Mesenchymal stem cell (in vitro differentiated cells and primary cell): ENCODE results near the gene ATP2B3. TPM values are rescaled to one million over a fixed set of nuclear protein-coding genes. Genes with fewer than 3 reads are reported as not detected.

ENCODE experiments used
- DNase-seq: peaks from one replicate; pipeline ENCODE4 v3.0.0-alpha.2; 2013
- H2AFZ ChIP-seq: one replicate; pipeline ENCODE4 v1.6.1; 2013; ENCODE audit warnings: low read depth, mild to moderate bottlenecking, control low read depth, inconsistent platforms, low read length, moderate library complexity
- H2AK5ac ChIP-seq: 2 replicates; pipeline ENCODE4 v1.6.1; 2013; ENCODE audit warnings: low read length, moderate library complexity, mild to moderate bottlenecking, inconsistent platforms; ENCODE audit not compliant: severe bottlenecking
- H2BK120ac ChIP-seq: one replicate; pipeline ENCODE4 v1.6.1; 2013; ENCODE audit warnings: low read depth, mild to moderate bottlenecking, inconsistent platforms, low read length, moderate library complexity
- H2BK12ac ChIP-seq, 2 experiments: one replicate each; pipeline ENCODE4 v1.6.1; 2013; ENCODE audit warnings: inconsistent platforms in 2 of 2, low read length in 2 of 2, mild to moderate bottlenecking in 2 of 2, moderate library complexity in 2 of 2, control low read depth in 1 of 2
- H2BK15ac ChIP-seq: one replicate; pipeline ENCODE4 v1.6.1; 2013; ENCODE audit warnings: mild to moderate bottlenecking, low read depth, inconsistent platforms; ENCODE audit not compliant: poor library complexity, severe bottlenecking
- H2BK5ac ChIP-seq: 2 replicates; pipeline ENCODE4 v1.6.1; 2013; ENCODE audit warnings: low read depth, mild to moderate bottlenecking, low read length, control low read depth, inconsistent platforms; ENCODE audit not compliant: poor library complexity, severe bottlenecking
- H3K14ac ChIP-seq, 2 experiments: one replicate each; pipeline ENCODE4 v1.6.1; 2013; ENCODE audit warnings: inconsistent platforms in 2 of 2, low read length in 2 of 2, control low read depth in 1 of 2, mild to moderate bottlenecking in 1 of 2, moderate library complexity in 1 of 2
- H3K18ac ChIP-seq, 2 experiments: one replicate each; pipeline ENCODE4 v1.6.1; 2013; ENCODE audit warnings: inconsistent platforms in 2 of 2, low read length in 2 of 2, control low read depth in 1 of 2, low read depth in 1 of 2, mild to moderate bottlenecking in 1 of 2
- H3K23ac ChIP-seq, 2 experiments: one replicate each; pipeline ENCODE4 v1.6.1; 2013; ENCODE audit warnings: inconsistent platforms in 2 of 2, low read length in 2 of 2, mild to moderate bottlenecking in 2 of 2, moderate library complexity in 2 of 2, control low read depth in 1 of 2
- H3K27ac ChIP-seq: 2 replicates; pipeline ENCODE4 v1.5.1; 2013; ENCODE audit warnings: mild to moderate bottlenecking, moderate library complexity, low read length, control low read depth, inconsistent platforms; ENCODE audit not compliant: poor library complexity, severe bottlenecking
- H3K27me3 ChIP-seq, 2 experiments: 2 replicates each; pipeline versions ENCODE4 v1.6.1 to v1.7.0; 2013; ENCODE audit warnings: low read length in 2 of 2, mild to moderate bottlenecking in 2 of 2, moderate library complexity in 2 of 2, control low read depth in 1 of 2, inconsistent platforms in 1 of 2; ENCODE audit not compliant: control insufficient read depth in 1 of 2, insufficient read depth in 1 of 2
- H3K36me3 ChIP-seq, 2 experiments: 2 replicates each; pipeline versions ENCODE4 v1.6.1 to v1.7.0; 2013; ENCODE audit warnings: low read length in 2 of 2, control low read depth in 1 of 2, inconsistent platforms in 1 of 2, low read depth in 1 of 2, mild to moderate bottlenecking in 1 of 2; ENCODE audit not compliant: insufficient read depth in 2 of 2, control insufficient read depth in 1 of 2
- H3K4ac ChIP-seq, 2 experiments: one replicate each; pipeline ENCODE4 v1.6.1; 2013; ENCODE audit warnings: inconsistent platforms in 2 of 2, low read length in 2 of 2, mild to moderate bottlenecking in 2 of 2, moderate library complexity in 2 of 2, control low read depth in 1 of 2, low read depth in 1 of 2
- H3K4me1 ChIP-seq: 2 replicates; pipeline ENCODE4 v1.6.1; 2013; ENCODE audit warnings: low read depth, low read length, control low read depth; ENCODE audit not compliant: control insufficient read depth, insufficient read depth
- H3K4me2 ChIP-seq: 2 replicates; pipeline ENCODE4 v1.6.1; 2013; ENCODE audit warnings: low read length, mild to moderate bottlenecking, inconsistent platforms; ENCODE audit not compliant: poor library complexity, severe bottlenecking
- H3K4me3 ChIP-seq, 2 experiments: 2 replicates each; pipeline versions ENCODE4 v1.5.1 to v1.7.0; 2013; ENCODE audit warnings: low read length in 2 of 2, mild to moderate bottlenecking in 2 of 2, control low read depth in 1 of 2, low read depth in 1 of 2; ENCODE audit not compliant: insufficient read depth in 1 of 2
- H3K79me1 ChIP-seq: replicated peaks from 2 replicates; pipeline ENCODE4 v1.6.1; 2013; ENCODE audit warnings: mild to moderate bottlenecking, control low read depth, low read length, inconsistent platforms; ENCODE audit not compliant: poor library complexity, severe bottlenecking
- H3K9ac ChIP-seq: 2 replicates; pipeline ENCODE4 v1.7.0; 2013; ENCODE audit warnings: mild to moderate bottlenecking, low read length, moderate library complexity
- H3K9me3 ChIP-seq: 2 replicates; pipeline ENCODE4 v1.7.0; 2013; ENCODE audit warnings: mild to moderate bottlenecking, low read length; ENCODE audit not compliant: control insufficient read depth
- H4K8ac ChIP-seq: one replicate; pipeline ENCODE4 v1.6.1; 2013; ENCODE audit warnings: inconsistent platforms, mild to moderate bottlenecking, low read length, moderate library complexity
- H4K91ac ChIP-seq: one replicate; pipeline ENCODE4 v1.6.1; 2013; ENCODE audit warnings: mild to moderate bottlenecking, low read length, inconsistent platforms
- WGBS: methylation state at CpG from one replicate; pipeline ENCODE4 v1.1.7; 2013; ENCODE audit warnings: mixed read lengths; 5-methylcytosine and 5-hydroxymethylcytosine counted together
- polyA plus RNA-seq, 2 experiments: library from polyadenylated mRNA; stranded (reverse); fragments of 200-250 nt; gene quantifications; one replicate each; pipeline ENCODE4 v1.2.3, GENCODE V29; 2013

The ATP2B3 gene
- polyA plus RNA-seq (2013, experiment 1 of 2) = 0.06 TPM
- polyA plus RNA-seq (2013, experiment 2 of 2) = not detected

DNA sequence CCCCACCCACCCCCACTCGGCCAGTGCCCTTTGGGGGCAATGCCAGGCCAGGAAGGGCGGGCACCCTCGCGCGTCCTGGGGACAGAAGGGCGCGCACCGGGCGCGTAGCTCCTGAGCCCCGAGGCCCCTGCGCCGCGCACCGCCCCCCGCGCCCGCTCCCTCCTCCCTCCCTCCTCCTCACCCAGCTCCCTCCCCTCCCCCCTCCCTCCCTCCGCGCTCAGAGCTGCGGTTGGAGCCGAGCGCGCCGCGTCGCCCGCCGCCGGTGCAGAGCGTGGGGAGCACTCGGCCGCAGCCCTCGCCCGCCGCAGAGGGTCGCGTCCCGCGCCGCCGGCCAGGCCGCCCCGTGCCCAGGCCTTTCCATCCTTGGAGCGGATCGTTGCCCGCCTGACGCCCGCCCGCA lies at the start of gene ATP2B3:
ATP2B3 (plus strand) TSS at position 220 of the 400 bp plus-strand sequence. CDS start 18,606 bp downstream, outside the sequence.
- H2BK15ac ChIP-seq = no peak within 1 kb of the TSS
- no peak within 1 kb of the TSS for H2BK12ac ChIP-seq
- H2AFZ ChIP-seq = no peak within 1 kb of the TSS
- no peak within 1 kb of the TSS for H2BK5ac ChIP-seq
- no peak within 1 kb of the TSS for H3K14ac ChIP-seq
- no peak within 1 kb of the TSS for H3K4me3 ChIP-seq
- H3K79me1 ChIP-seq = no peaks in the 10 kb centered on the region
- no peak for DNase-seq
- no peak within 1 kb of the TSS for H4K8ac ChIP-seq
- WGBS = 0% methylated on average over 6 of the region's 50 CpGs
- no peak within 1 kb of the TSS for H2AK5ac ChIP-seq
- H3K9ac ChIP-seq = no peak within 1 kb of the TSS
- no peak within 1 kb of the TSS for H3K4ac ChIP-seq
- no peak within 1 kb of the TSS for H2BK120ac ChIP-seq
- no peaks in the 10 kb centered on the region for H3K36me3 ChIP-seq
- H3K23ac ChIP-seq = no peak within 1 kb of the TSS
- no peaks in the 10 kb centered on the region for H3K9me3 ChIP-seq
- H3K4me1 ChIP-seq = peaks cover 11% of the 10 kb centered on the region
- H3K27ac ChIP-seq = no peak within 1 kb of the TSS
- peaks cover 43 to 75% of the 10 kb centered on the region in 2 experiments for H3K27me3 ChIP-seq
- H3K18ac ChIP-seq = no peak within 1 kb of the TSS
- peak within 1 kb of the TSS; percentile 16 for H3K4me2 ChIP-seq
- no peak within 1 kb of the TSS for H4K91ac ChIP-seq

DNA sequence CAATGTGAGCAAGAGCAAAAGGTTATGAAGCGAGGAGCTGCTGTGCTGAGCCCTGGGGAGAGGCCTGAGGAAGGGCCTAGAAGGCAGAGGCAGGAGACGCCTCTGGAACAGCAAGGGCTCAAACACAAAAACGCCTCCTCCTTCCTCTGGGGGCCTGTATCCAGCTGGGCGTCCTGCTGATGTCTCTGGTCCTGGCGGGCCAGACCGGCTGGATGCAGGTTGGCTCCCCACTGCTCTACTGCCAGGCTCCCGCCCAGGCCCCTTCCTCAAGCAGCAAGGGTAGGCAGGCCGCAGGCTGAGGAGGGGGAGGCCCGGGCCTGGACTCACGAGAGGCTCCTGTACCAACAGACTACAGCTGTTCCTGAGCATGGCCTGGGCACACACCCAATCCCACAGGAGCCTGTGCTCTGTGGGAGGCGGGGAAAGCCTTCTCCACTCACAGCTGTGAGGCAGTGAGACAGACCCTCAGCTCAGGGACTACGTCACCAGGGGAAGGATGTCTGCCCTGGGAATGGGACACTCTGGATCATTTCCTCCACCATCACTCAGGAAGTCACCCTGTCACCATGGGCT lies 49.3 kb upstream of the ATP2B3 start:
- Histone ChIP-seq H3K4me3 (no peak overlapping the region), H3K27ac (no peak overlapping the region), H3K23ac (no peak overlapping the region), H3K4me1 (peaks cover 26% of the 10 kb centered on the region), H2AFZ (no peak overlapping the region), H3K4ac (no peak overlapping the region), H3K9ac (no peak overlapping the region), H3K27me3 (peaks cover 0 to 12% of the 10 kb centered on the region in 2 experiments), H4K91ac (no peak overlapping the region), H2BK5ac (no peak overlapping the region), H3K18ac (no peak overlapping the region), H4K8ac (no peak overlapping the region), H3K36me3 (peaks cover 0 to 36% of the 10 kb centered on the region in 2 experiments), H2BK120ac (no peak overlapping the region), H3K9me3 (no peaks in the 10 kb centered on the region), H2BK15ac (no peak overlapping the region), H2BK12ac (no peak overlapping the region), H3K14ac (no peak overlapping the region), H3K4me2 (no peak overlapping the region), H2AK5ac (no peak overlapping the region), H3K79me1 (peaks cover 17% of the 10 kb centered on the region)
- WGBS = 85% methylated on average over 11 of the region's 12 CpGs
- no peak for DNase-seq

DNA sequence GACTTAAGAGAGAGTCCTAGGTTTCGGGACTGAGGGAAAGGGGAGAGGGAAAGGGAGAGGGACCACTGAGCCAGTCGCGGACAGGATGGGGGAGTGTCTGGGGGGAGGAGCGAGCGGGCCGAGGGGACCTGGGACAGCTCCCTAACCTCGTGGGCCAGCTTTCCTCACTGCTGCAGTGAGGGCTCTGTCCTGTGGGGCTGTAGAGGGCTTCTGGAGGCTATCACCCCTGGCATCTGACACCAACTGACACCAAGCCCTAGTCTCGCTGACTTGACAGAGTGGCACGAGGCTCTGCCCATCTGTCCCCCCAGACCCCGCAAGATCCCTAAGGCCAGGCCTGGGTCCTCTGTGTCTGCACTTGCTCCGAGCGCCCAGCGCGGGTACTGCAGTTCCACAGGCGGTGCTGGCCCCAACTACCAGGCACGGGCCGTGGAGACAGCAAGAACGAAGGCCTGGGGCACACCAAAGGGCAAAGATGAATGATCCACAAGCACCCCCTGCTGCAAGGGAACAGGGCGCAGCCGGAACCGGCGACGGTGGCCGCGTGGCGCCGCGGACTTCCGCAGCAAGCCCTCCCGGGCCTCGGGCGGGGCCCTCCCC lies 47.5 kb upstream of the ATP2B3 start:
- Histone ChIP-seq H3K79me1 (peaks cover 17% of the 10 kb centered on the region), H2AK5ac (no peak overlapping the region), H2BK120ac (no peak overlapping the region), H3K4me2 (peak overlapping the region; percentile 96), H3K4me3 (peak overlapping the region; percentile 71 to 83), H3K4ac (no peak overlapping the region), H3K36me3 (peaks cover 0 to 25% of the 10 kb centered on the region in 2 experiments), H3K27ac (no peak overlapping the region), H3K27me3 (peaks cover 0 to 10% of the 10 kb centered on the region in 2 experiments), H2BK12ac (no peak overlapping the region), H3K23ac (no peak overlapping the region), H4K91ac (no peak overlapping the region), H2BK5ac (no peak overlapping the region), H3K18ac (peak overlapping the region in 1 of 2 experiments; percentile 54), H4K8ac (no peak overlapping the region), H3K14ac (no peak overlapping the region), H3K9ac (peak overlapping the region; percentile 73), H3K4me1 (peaks cover 27% of the 10 kb centered on the region), H2BK15ac (no peak overlapping the region), H3K9me3 (no peaks in the 10 kb centered on the region), H2AFZ (peak overlapping the region; percentile 27)
- DNase-seq = peak; percentile 58
- WGBS = 0% methylated on average over 28 of the region's 32 CpGs
